GM04503 (cell line): ENCODE measurements around the gene TRPM8.
"Not testable (repeated sequence)": the region's sequence is repeated elsewhere in the genome, so short reads cannot be mapped to it uniquely, and the experiment has no call there.

ENCODE experiments used
- DNase-seq: peaks from one replicate; pipeline ENCODE4 v3.0.0-alpha.2; 2012; ENCODE audit warnings: low read depth

Gene TRPM8

DNA sequence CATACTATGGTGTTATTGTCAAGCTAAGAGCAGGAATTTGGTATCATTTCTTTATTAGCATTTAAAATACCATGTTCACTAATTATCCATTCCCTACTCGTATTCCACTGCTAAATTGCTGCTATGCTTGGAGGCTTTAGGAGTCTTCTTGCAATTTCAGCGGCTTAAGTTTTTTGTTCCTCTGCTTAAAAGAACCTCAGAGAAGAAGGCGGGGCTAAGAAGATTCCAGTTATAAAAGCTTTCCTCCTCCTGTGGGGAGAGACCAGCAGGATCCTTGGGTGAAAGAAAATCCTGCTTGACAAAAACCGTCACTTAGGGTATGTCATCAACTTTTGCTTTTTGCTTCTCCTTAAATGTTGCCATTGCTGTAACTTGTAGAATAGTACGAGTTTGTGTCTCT lies at the start of gene TRPM8:
Gene TRPM8, plus strand, starts transcription at position 258 of the 400 bp plus-strand sequence. CDS start 9,165 bp downstream, outside the sequence.
- DNase-seq: no peak

DNA sequence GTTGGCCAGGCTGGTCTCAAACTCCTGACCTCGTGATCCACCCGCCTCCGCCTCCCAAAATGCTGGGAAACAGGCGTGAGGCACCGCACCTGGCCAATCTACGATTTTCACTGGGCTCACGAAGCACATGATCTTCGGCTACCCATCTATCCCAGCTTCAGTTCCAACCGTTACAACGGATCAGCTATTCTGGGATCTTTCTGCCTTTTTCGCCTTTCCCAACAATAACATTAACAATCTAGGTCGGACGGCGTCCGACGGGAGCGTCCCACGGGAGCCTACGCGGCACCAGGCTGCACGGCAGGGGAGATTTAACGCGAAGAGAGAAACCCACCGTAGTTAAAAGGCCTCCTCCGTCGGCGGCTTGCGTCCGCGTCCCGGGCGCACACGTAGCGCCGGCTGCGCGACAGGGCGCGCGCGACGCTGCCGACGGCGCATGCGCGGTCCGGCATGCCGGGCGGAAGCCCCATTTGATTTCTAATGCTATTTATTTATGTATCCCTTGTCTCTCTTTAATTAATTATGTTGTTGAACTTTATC lies 49.1 kb upstream of the TRPM8 start, which contains the start of gene MSL3B:
Gene MSL3B, minus strand, starts transcription at position 394 of the 540 bp plus-strand sequence.
- DNase-seq: peak; percentile 10

DNA sequence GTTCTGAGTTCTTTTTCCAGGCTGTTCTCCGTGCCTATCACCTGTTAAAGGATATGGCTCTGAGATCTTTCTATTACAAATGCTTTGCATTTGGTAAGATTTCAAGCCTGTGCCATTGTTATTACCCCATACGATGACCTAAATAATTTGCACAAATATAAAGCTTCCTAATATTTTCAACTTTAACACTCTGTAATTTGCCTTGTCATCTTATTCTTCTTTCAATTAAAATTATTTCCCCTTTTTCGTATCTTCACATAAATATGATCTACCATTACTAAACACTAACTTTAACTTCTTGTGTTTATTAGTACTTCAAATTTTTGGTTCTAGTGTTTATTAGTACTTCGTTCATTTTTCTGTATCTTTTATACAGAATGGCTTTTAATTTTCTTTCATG lies 45.7 kb upstream of the TRPM8 start:
- no peak for DNase-seq

DNA sequence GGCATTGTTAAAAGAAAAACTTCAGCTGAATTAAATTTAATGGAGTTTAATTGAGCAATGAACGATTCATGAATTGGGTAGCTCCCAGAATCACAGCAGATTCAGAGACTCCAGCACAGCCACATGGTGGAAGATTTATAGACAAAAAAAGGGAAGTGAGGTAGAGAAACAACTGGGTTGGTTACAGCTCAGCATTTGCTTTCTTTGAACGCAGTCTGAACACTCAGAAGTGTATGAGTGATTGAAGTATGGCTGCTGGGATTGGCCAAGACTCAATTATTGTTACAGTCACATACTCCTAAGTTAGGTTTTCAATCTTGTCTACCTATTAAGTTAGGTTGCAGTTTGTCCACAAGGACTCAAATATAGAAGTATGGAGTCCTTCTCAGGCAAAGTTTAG lies 45.0 kb upstream of the TRPM8 start:
- not testable (repeated sequence) for DNase-seq

DNA sequence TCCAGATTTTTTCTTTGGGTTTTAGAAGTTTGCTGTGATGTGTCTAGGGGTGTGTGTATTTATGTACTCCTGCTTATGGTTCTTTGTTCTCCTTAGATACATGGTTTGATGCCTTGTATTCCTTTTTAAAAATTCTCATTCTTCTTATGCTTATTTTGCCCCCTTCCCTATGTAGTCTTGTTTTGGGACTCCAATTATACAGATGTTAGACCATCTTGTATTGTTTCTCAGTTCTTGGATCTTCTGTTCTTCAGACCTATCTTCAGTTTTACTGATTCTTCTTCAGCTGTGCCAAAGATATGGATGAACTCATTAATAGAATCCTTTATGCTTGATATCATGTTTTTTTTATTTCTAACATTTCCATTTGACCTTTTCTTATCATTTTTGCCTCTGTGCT lies 34.8 kb upstream of the TRPM8 start:
- no peak for DNase-seq

DNA sequence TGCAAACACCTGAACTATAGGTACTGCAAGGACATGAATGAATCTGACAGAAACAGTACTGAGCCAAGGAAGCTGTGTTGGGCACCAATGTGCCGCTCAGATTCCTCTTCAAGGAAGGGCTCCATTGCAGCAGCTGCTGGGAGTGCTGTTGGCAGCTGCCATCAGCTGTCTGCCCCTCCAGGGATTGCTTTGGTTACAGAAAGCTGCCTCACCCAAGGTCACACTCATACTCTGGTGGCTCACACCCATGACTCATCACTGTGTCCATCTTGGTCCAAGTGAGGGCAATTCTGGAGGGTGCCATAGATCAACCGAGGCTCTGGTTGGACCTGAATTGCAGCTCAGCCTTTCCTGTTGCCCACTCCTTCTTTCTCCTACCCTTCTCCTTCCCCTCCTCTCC lies 24.4 kb upstream of the TRPM8 start:
- no peak for DNase-seq

DNA sequence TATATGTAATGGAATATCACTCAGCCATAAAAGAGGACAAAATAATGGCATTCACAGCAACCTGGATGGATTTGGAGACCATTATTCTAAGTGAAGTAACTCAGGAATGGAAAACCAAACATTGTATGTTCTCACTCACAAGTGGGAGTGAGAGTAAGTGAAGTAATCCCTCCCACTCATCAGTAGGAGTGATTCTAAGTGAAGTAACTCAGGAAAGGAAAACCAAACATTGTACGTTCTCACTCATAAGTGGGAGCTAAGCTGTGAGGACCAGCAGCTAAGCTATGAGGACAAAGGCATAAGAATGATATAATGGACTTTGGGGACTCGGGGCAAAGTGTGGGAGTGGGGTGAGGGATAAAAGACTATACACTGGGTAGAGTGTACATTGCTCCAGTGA lies 20.9 kb upstream of the TRPM8 start:
- DNase-seq: not testable (repeated sequence)

DNA sequence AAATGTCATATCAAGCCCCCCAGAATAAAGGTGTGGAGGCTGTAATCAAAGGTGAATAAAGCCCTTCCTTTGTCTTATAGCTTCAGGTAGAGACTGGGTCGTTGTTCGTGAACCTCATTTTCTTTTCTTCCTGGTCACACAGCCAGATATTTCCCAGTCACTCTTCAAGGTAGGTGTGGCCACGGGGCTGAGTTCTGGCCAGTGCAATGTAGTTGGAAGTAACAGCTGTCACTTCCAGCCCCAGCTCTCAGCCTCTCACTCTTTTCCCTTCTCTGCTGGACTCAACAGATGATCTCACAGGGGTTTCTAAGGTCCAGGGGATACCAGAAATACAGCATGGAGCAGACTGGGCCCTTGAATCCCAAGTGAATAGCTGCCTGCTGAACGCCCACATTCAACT lies 15.8 kb upstream of the TRPM8 start:
- DNase-seq: no peak

DNA sequence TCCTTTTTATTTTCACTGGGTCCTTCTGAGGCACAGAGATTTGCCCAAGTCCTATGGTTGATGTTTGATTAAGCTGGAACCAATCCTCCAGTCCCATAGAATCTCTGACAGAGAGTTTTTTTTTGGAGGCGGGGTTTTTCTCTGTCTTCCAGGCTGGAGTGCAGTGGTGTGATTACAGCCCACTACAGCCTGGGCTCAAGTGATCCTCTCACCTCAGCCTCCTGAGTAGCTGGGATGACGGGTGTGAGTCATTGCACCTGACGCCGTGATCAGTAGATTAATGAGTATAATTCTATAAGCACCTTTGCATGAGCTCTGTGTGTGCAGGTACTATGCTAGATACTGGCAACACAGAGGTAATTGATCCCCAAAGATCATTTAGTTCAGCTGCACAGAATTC lies 15.3 kb upstream of the TRPM8 start:
- no peak for DNase-seq

DNA sequence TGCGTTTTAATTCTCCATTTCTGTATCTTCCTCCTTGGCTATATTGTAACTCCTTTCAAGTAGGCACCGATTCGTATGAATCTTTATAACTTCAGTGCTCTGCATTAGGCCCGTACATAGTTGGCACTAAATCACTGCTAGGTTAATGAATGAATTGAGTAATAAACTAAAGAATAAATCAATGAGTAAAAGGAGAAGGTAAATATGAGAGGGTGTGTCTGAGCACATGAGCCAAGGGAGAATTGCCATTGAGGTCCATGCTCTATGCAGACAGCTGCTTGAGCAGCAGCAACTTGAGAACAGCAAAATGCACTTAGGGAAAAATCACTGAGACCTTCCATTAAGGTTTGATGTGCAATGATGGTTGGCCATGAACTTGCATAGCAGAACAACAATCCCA lies 11.2 kb upstream of the TRPM8 start:
- no peak for DNase-seq

DNA sequence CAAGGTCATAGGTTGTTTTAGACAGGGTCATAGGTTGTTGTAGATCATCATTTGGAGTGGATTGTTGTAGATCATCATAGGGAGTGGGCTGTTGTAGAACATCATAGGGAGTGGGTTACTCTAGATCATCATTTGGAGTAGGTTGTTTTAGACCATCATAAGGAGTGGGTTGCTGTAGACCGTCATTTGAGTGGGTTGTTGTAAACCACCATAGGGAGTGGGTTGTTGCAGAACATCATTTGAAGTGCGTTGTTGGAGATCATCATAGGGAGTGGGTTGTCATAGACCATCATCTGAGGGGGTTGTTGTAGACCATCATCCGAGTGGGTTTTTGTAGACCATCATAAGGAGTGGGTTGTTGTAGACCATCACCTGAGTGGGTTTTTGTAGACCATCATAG lies 9.5 kb upstream of the TRPM8 start:
- DNase-seq: no peak

DNA sequence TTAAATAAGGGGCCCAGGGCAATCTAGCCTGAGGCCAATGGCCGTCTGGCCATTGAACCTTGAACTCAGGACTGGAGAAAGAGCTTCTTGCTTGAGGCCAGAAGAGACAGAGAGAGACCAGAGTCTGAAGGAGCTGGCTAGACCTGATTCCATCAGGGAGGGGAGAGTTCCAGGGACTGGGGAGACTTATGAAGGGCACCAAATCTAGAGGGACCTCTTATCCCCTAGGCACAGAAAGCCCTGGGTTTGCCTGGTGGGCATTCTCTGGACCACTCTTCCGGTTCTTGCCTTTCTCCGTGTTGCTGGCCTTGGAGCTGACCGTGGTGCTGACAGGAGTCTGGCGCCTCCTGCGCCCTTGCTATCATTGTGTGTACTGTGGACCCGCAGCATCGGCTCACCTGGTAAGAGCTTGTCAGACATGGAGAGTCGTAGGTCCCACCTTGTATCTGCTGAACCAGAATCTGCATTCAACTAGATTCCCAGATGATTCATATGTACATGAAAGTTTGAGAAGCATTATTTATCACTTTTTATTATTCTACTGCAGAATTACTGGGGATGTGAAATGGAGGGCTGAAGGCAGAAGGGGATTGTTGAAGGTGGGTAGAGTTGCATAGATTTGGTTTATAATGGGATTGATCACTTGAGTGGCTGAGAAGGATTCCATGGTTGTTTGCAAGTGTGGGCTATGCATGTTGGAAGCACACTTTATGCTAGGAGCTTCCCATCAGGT lies 4.3 kb upstream of the TRPM8 start:
- no peak for DNase-seq

DNA sequence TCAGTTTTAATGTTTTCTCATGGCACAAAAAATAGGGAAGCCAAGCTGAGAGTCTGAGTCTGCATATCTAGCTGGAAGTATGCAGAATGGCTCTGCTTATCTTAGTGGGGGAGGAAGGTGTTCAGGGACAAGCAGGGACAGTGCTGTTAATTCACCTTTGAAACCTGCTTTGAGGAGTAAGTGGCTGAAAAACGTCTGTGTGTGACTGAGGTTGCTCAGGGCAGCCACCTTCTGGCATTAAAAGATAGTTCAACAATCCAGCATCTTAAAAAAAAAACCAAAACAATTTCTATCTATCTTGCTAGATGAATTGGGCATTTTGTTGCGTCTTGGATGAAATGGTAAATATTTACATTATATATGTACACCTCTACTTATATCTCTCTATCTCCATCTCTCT lies 2.0 kb upstream of the TRPM8 start:
- no peak for DNase-seq

DNA sequence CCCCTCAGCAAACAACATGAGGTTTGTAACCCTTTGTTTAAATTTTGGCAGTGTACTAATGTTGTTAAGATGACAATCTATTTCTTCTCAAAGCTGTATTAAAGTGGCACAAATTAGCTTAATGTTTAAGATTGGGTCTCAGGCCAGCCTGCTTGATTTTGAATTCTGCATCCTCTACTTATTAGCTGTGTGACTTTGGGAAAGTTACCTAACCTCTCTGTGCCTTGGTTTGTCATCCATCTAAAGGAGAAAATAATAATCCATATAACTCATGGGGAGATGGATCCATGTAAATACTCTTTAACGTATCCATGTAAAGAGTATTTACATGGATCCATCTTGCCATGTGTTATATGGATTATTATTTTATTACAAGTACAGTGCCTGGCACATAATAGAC lies 2.1 kb downstream of the TRPM8 start:
- DNase-seq: no peak

DNA sequence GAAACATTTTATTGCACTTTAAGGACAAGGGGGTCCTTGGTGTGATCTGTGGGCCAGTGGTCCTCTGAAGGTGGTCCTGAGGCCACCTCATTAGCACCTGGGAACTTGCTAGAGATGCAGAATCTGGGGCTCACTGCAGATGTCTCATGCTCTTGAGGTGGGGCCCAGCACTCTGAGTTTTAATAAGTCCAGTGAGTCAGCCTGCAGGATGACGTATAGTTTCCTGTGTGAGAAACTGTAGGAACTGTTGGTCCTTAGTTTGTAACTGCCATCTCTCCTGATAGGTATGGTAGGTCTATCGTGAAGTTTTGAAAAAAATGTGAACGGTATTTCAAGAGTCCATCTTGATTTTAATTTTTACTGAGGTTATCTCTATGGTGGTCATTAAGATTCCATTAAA lies 2.8 kb downstream of the TRPM8 start:
- no peak for DNase-seq

DNA sequence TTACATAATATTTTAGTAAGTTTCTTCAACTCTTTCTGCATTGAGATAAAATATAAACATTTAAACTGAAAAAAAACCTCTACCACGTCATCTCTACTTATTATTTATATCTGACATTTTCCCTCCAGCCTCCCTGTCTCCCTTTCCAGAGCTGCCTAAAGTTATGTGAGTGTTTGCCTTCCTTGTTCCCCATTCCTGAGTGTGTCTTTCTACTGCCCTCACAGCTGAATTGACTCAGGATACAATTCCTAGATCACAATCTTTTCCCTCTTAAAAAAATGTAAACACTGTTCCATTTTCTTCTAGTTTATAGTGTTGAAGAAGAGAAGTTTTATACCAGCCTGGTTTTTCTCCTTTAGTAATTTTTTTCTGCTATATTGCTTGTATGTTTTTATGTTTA lies 5.3 kb downstream of the TRPM8 start:
- no peak for DNase-seq

DNA sequence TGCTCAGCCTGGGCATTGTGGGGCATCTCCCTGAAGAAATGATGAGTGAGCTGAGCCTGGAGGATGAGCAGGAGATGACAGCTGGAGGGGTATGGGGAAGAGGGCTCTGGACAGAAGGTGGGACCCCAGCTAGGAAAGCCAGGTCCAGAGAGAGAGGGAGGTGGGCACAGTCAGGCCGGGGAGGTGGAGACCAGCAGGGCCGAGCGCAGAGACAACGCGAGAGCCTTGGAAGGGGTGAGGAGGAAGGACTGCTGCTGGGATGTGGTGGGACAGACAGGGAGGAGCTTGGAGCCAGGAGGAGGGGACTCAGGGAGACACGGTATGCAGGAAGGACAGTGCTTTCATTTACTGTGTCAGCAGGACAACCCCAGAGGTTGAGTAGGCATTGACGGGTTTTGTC lies 8.2 kb downstream of the TRPM8 start:
- no peak for DNase-seq

DNA sequence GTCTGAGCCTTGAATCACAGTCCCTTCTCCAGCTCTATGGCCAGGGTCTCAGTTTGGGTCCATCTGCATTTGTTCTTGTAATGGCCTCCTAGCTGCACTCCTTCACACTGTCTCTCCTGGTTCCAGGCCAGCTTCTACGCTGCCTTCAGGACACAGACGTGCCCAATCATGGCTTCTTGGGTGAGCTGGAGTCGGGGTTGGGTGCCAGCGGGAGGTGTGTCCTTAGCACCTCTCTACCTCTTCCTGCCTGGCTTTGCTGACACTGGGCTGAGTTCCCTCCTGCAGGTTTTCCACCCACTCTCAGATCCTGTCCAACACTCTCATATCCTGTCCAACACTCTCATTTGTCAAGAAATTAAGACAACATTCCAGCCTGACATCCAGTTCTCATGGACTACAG lies 9.6 kb downstream of the TRPM8 start:
- no peak for DNase-seq

DNA sequence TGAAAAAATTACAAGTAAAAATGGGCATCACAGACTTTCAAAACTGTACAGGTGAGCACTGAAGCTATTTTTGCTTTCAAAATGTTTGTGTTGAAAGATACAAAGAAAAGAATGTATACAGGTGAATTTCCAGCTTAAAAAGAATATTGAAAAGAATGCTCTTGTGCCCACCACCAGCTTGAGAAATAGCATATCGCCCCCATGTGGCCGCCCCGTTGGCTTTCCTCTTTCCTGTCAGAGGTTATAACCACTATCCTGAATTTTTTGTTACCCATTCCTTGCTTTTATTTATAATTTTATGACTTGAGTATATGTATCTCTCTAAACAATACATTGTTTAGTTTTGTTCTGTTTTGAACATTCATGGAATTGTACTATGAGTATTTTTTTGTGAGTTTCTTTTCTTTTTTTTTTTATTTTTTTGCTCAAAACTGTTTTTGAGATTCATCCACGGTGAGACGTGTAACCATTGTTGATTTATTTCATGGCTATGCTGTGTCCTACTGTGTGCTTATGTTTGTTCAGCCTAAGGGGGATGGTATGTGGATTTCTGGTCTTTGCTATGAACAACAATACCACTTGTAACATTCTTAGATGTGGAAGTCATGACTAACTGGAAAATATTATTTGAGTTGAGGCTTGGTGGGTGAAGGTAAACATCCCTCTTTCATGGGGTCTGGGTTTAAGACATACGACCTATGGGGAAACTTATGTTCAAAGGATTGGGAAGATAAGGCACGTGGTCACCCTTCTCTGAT lies 11.6 kb downstream of the TRPM8 start:
- no peak for DNase-seq

DNA sequence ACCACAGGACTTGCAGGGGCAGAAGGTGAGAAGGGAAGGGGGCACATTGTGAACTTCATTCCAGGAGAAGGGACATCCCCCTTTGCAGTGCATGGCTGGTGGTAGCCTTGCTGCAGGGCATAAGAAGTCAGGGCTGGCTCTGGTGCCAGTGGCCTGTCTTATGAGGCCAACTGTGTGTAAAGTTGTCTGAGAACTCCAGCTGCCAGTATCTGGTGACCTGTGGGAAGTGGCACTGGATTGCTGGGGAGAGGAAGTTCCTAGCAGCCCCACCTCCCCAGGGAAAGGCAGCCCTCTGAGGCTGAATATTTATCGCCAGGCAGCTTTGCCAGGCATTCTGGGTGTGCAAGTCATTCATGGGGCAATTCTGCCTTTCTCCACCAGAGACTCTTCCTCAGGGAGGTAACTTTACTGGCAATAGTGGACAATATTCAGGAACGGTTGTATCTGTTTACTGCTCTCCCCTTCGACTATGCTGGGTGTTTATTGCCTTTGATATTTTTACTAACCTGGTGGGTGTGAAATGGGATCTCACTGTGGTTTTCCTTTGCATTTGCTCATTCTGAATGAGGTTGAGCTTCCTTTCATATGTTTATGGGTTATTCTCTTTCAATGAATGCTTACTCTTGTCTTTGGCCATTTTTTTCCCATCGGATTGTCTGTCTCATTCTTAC lies 12.3 kb downstream of the TRPM8 start:
- no peak for DNase-seq

DNA sequence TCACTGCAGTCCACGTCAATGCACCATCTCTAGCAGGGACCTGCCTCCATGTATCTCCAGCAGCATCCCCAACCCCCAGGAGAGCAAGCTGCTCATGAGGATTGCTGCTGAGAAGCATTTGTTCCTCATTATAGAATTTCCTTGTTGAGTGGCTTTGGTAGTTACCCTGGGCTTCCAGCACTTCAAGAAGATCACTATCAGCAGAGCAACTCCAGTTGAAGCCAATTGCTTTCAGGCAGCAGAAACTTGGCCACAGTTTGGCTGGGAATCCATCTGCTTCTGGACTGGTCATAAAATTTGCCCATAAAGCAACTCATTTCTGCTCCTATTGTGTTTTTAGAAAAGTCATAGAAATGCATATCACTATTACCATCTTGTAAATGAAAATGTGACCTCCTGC lies 17.4 kb downstream of the TRPM8 start:
- DNase-seq: no peak

DNA sequence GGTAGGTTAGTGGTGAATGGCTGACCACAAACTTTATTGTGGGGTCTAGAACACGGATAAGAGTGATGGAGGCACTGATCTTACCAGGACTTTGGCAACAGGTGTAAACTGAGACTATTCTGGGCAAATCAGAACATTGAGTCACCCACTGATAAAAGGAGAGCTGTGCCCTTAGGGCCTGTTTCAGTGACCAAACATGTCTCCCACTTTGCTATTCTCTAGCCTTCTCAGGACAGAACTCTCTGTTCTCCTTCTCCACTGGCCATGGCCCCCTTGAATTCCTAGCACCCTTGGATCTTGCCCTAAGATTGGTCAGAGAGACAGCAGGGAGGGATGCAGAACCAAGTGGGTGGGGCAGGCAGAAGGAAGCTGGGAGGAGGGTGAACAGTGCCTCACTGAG lies 18.3 kb downstream of the TRPM8 start:
- DNase-seq: no peak

DNA sequence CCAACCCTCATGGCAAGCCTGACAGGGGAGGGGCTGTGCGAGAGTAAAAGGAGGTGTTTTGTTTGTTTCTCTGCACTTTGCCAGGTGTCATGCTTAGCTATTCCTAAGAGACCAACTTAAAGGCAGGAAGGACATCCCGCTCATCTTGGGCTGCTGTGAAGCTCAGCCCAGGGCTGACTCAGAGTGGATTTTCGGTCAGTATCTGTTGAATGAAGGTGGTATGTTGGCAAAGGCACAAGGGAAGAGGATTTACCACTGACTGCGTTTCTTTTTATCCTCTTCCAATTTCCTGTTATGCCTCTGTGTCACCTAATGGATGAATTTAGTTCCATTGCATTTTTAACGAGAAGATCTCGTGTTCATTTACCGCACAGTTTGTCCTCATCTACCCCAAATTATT lies 18.9 kb downstream of the TRPM8 start:
- DNase-seq: no peak
